Measurements from ENCODE around the gene NCCRP1. TPM values are rescaled to one million over a fixed set of nuclear protein-coding genes. Genes with fewer than 3 reads are reported as not detected.

The NCCRP1 gene
- polyA plus RNA-seq, 1 of the 3 experiments (the other 2 are of a cell fraction): not detected

GRCh38 chr19:39209196-39209595, 12.4 kb downstream of the NCCRP1 start:
- Histone ChIP-seq H2AFZ (ENCODE audit: low read depth) (no peak overlapping the region), H3K4me1 (ENCODE audit: control insufficient read depth in 1 of 2, insufficient read depth in 2 of 2, low read depth in 1 of 2, low read length in 1 of 2) (no peaks in the 10 kb centered on the region), H3K9me2 (no peaks in the 10 kb centered on the region), H3K27me3 (ENCODE audit: insufficient read depth) (peaks cover 8% of the 10 kb centered on the region), H3K27ac (ENCODE audit: low read depth in 2 of 2, low read length in 1 of 2) (no peak overlapping the region), H3K4me2 (no peak overlapping the region), H4K20me1 (ENCODE audit: insufficient read depth) (no peaks in the 10 kb centered on the region), H3K9me3 (no peaks in the 10 kb centered on the region), H3K9ac (no peak overlapping the region), H3K36me3 (replicated peaks in 1 of 2; ENCODE audit: control insufficient read depth in 1 of 2, insufficient read depth in 2 of 2, low read length in 1 of 2) (no peaks in the 10 kb centered on the region), H3K4me3 (ENCODE audit: low read depth in 2 of 2, low read length in 1 of 2) (no peak overlapping the region), H3K79me2 (ENCODE audit: insufficient read depth) (no peaks in the 10 kb centered on the region), H3F3A (replicated peaks; ENCODE audit: insufficient read depth) (no peaks in the 10 kb centered on the region)
- CTCF ChIA-PET: no interaction called here
- TF ChIP-seq NRF1 (IDR thresholded peaks at IDR 0.05; ENCODE audit: low read depth, low read length) (no peak), USF1 (IDR thresholded peaks at IDR 0.05; ENCODE audit: borderline replicate concordance, low read depth) (no peak), RXRA (IDR thresholded peaks at IDR 0.05; ENCODE audit: borderline replicate concordance, low read depth) (no peak), PBX3 (IDR thresholded peaks at IDR 0.05) (no peak), MXI1 (IDR thresholded peaks at IDR 0.05; ENCODE audit: low read depth, low read length) (no peak), SIN3A (IDR thresholded peaks at IDR 0.05; ENCODE audit: borderline replicate concordance, low read depth, low read length) (no peak)
- POLR2A ChIA-PET: no interaction called here
- no peak for DNase-seq
- 58% methylated on average over 7 of the region's 7 CpGs for WGBS (ENCODE audit: low lambda C conversion rate)

- WGBS (ENCODE audit: low lambda C conversion rate): 73% methylated on average over 13 of the region's 13 CpGs
- Histone ChIP-seq H3K4me3 (ENCODE audit: low read depth in 2 of 2, low read length in 1 of 2) (no peak overlapping the region), H3K27ac (ENCODE audit: low read depth in 2 of 2, low read length in 1 of 2) (no peak overlapping the region), H3F3A (replicated peaks; ENCODE audit: insufficient read depth) (no peaks in the 10 kb centered on the region), H3K9ac (no peak overlapping the region), H4K20me1 (ENCODE audit: insufficient read depth) (no peaks in the 10 kb centered on the region), H3K79me2 (ENCODE audit: insufficient read depth) (no peaks in the 10 kb centered on the region), H3K27me3 (ENCODE audit: insufficient read depth) (no peaks in the 10 kb centered on the region), H3K9me2 (no peaks in the 10 kb centered on the region), H3K9me3 (no peaks in the 10 kb centered on the region), H3K4me2 (no peak overlapping the region), H2AFZ (ENCODE audit: low read depth) (no peak overlapping the region), H3K36me3 (replicated peaks in 1 of 2; ENCODE audit: control insufficient read depth in 1 of 2, insufficient read depth in 2 of 2, low read length in 1 of 2) (no peaks in the 10 kb centered on the region), H3K4me1 (ENCODE audit: control insufficient read depth in 1 of 2, insufficient read depth in 2 of 2, low read depth in 1 of 2, low read length in 1 of 2) (no peaks in the 10 kb centered on the region)
- peak; percentile 13 for DNase-seq
- ChIA-PET POLR2A (no interaction called here), CTCF (interaction anchor here (1.1 to 1.9 kb wide), 3 partner anchors 9 to 117 kb away, joined by 3 to 7 read pairs (median 4); no protein-coding TSS in a partner anchor)
- no peak for TF ChIP-seq SIN3A (IDR thresholded peaks at IDR 0.05; ENCODE audit: borderline replicate concordance, low read depth, low read length)
- no peak for TF ChIP-seq REST (IDR thresholded peaks at IDR 0.05; ENCODE audit: low read depth, low read length)
- TF ChIP-seq MEF2A (IDR thresholded peaks at IDR 0.05; ENCODE audit: borderline replicate concordance, low read depth): no peak
- TF ChIP-seq IRF3 (IDR thresholded peaks at IDR 0.05; ENCODE audit: low read depth, low read length): no peak
- TF ChIP-seq POLR2AphosphoS5 (IDR thresholded peaks at IDR 0.05; ENCODE audit: low read depth, low read length): no peak
- no peak for TF ChIP-seq JUND (IDR thresholded peaks at IDR 0.05)
- no peak for TF ChIP-seq GATA2 (CRISPR knock-in tag; IDR thresholded peaks at IDR 0.05)
- no peak for TF ChIP-seq USF1 (IDR thresholded peaks at IDR 0.05; ENCODE audit: borderline replicate concordance, low read depth)
- TF ChIP-seq RCOR1 (IDR thresholded peaks at IDR 0.05; ENCODE audit: low read length): no peak
- no peak for TF ChIP-seq EZH2phosphoT487 (IDR thresholded peaks at IDR 0.05; ENCODE audit: borderline replicate concordance, low read depth)
- no peak for TF ChIP-seq YY1 (IDR thresholded peaks at IDR 0.05; ENCODE audit: low read depth)
- no peak for TF ChIP-seq EP300 (IDR thresholded peaks at IDR 0.05; ENCODE audit: borderline replicate concordance in 1 of 2, low read depth in 1 of 2, low read length in 1 of 2)
- no peak for TF ChIP-seq CHD2 (IDR thresholded peaks at IDR 0.05; ENCODE audit: low read length, partially characterized antibody)
- TF ChIP-seq SMC3 (IDR thresholded peaks at IDR 0.05; ENCODE audit: low read depth, low read length): no peak
- no peak for TF ChIP-seq FOXM1 (IDR thresholded peaks at IDR 0.05; ENCODE audit: low read depth)
- TF ChIP-seq TCF12 (IDR thresholded peaks at IDR 0.05): no peak
- no peak for TF ChIP-seq RXRA (IDR thresholded peaks at IDR 0.05; ENCODE audit: borderline replicate concordance, low read depth)
- TF ChIP-seq RAD21 (IDR thresholded peaks at IDR 0.05; ENCODE audit: low read length): no peak
Measured at GRCh38 chr19:39211731-39212374, 15.1 kb downstream of the NCCRP1 start.
